Measurements from ENCODE around the gene ZDHHC11B. TPM values are rescaled to one million over a fixed set of nuclear protein-coding genes. Genes with fewer than 3 reads are reported as not detected.
"Not testable (repeated sequence)": the region's sequence is repeated elsewhere in the genome, so short reads cannot be mapped to it uniquely, and the experiment has no call there.

Gene ZDHHC11B
- total and polyA plus RNA-seq, 2 donors: 0.71 to 2.2 TPM

DNA sequence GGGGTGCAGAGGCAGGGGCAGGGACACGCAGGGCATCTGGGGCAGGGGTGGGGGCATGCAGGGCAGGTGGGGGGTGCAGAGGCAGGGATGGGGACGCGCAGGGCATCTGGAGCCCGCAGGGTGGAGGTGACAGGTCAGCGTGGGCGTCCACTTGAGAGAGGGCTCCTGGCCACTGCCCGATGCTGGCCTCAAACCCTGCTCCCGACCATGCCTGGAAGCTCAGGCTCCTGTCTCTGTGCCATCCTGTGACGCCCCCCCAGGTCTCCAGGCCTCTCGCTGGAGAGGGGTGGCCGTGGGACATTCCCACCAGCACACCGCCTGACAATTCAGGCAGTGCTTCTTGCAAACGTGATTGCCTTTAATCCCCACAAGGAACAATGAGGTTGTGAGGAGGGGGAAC, 33.0 kb downstream of the ZDHHC11B start:
- no peak for DNase-seq (ENCODE audit: low read depth in 6 of 9, low spot score in 9 of 9)
- H3K9me3 ChIP-seq (ENCODE audit: control insufficient read depth in 2 of 2, insufficient read depth in 1 of 2, low read length in 1 of 2): no peaks in the 10 kb centered on the region
- no peak overlapping the region for H3K27ac ChIP-seq (ENCODE audit: low read depth in 1 of 2, low read length in 1 of 2)
- no peaks in the 10 kb centered on the region for H3K36me3 ChIP-seq (ENCODE audit: control insufficient read depth in 2 of 2, insufficient read depth in 2 of 2, low read length in 1 of 2)
- H3K4me1 ChIP-seq (ENCODE audit: control insufficient read depth in 2 of 2, insufficient read depth in 2 of 2, low read length in 2 of 2): no peaks in the 10 kb centered on the region
- WGBS: 89% methylated on average over 12 of the region's 13 CpGs
- no peaks in the 10 kb centered on the region for H3K27me3 ChIP-seq (ENCODE audit: control insufficient read depth in 2 of 2, insufficient read depth in 1 of 2, low read length in 1 of 2)
- H3K4me3 ChIP-seq (ENCODE audit: low read length in 2 of 2): no peak overlapping the region

DNA sequence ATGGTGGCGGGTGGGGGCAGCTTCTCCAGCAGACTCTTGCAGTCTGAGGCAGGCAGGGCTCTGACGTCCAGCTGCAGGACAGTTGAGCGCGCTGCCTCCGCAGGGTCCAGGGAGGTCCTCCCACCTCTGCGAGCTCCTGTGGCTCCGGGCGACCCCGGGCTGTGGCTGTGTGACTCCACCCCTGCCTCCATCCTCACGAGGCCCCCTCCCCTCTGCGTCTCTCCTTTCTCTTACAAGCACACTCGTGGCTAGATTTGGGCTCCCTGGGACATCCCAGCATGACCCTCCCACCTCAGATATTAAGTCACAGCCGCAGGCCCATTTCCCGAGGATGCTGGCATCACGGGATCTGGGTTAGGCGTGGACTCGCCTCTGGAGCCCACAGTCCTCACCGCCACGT, 34.3 kb downstream of the ZDHHC11B start:
- H3K4me3 ChIP-seq (ENCODE audit: low read length in 2 of 2); H3K4me1 ChIP-seq (ENCODE audit: control insufficient read depth in 2 of 2, insufficient read depth in 2 of 2, low read length in 2 of 2); H3K27me3 ChIP-seq (ENCODE audit: control insufficient read depth in 2 of 2, insufficient read depth in 1 of 2, low read length in 1 of 2); H3K36me3 ChIP-seq (ENCODE audit: control insufficient read depth in 2 of 2, insufficient read depth in 2 of 2, low read length in 1 of 2); H3K27ac ChIP-seq (ENCODE audit: low read depth in 1 of 2, low read length in 1 of 2); H3K9me3 ChIP-seq (ENCODE audit: control insufficient read depth in 2 of 2, insufficient read depth in 1 of 2, low read length in 1 of 2); DNase-seq (ENCODE audit: low read depth in 6 of 9, low spot score in 9 of 9): not testable (repeated sequence)
- WGBS: 97% methylated on average over 8 of the region's 19 CpGs

DNA sequence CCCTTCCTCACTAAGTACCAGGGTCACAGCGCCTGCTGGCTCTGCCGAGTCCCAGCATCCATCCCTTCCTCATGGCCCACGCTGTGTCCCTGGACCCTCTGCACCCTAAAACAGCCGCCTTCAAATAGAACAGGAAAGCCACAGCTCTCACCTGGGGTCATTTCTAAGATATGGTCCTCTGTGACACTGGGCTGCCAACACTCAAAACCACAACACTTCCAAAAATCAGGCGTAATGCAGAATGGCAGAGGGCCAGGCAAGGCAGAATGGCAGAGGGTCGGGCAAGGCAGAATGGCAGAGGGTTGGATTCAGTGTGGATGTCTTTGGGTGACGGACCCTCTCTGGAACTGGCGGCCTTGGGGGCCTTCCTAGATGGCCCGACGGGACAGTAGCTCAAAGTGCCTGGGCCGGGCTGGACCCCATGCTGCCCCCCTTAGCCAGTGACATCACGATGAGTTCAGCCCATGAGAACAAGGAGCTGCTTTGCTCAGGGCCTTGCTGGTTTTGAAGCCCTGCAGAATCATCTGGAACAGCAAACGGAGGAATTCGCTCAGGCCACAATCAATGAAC, 35.3 kb downstream of the ZDHHC11B start:
- H3K27me3 ChIP-seq (ENCODE audit: control insufficient read depth in 2 of 2, insufficient read depth in 1 of 2, low read length in 1 of 2): no peaks in the 10 kb centered on the region
- H3K36me3 ChIP-seq (ENCODE audit: control insufficient read depth in 2 of 2, insufficient read depth in 2 of 2, low read length in 1 of 2): no peaks in the 10 kb centered on the region
- DNase-seq (ENCODE audit: low read depth in 6 of 9, low spot score in 9 of 9): no peak
- H3K4me3 ChIP-seq (ENCODE audit: low read length in 2 of 2): no peak overlapping the region
- H3K9me3 ChIP-seq (ENCODE audit: control insufficient read depth in 2 of 2, insufficient read depth in 1 of 2, low read length in 1 of 2): no peaks in the 10 kb centered on the region
- H3K27ac ChIP-seq (ENCODE audit: low read depth in 1 of 2, low read length in 1 of 2): no peak overlapping the region
- WGBS: 90% methylated on average over 14 of the region's 14 CpGs
- H3K4me1 ChIP-seq (ENCODE audit: control insufficient read depth in 2 of 2, insufficient read depth in 2 of 2, low read length in 2 of 2): no peaks in the 10 kb centered on the region

DNA sequence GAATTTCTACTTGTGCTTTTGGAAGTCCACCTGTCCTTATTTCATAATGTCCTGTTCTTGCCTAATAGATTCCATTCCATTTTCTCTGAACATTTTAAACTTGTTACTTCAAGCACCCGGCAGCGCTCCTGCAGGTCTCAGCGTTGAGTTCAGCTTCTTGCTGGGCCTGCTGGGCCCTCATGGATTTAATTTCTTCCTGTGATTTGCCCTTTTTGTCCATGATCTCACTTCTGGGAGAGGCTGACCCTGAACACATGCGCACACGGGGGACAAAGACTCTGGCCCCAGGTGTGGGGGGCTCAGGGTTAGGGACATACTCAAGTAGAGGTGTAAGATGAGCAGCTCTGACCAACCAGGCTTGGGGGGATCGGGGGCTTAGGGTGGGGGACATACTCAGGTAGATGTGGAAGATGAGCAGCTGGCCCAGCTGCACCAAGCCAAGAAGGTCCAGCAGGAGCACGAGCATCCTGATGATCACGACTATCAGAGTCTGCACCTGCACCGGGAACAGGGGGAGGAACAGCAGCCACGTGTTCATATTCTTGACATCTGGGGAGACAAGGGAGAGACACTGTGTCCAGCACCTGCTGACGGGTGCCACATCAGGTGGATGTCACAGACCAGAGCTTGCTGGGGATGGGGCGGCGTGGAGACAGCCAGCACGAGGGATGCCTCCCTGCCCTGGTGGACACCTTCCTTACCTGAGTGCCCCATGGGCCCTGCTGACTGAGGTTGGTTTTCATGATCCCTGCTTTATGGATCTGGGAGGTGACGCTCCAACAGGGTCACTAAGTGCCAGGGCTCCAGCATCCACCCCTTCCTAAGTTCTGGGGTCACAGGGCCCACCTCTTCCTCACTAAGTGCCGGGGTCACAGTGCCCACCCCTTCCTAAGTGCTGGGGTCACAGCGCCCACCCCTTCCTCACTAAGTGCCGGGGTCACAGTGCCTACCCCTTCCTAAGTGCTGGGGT, 36.2 kb downstream of the ZDHHC11B start:
- H3K4me1 ChIP-seq (ENCODE audit: control insufficient read depth in 2 of 2, insufficient read depth in 2 of 2, low read length in 2 of 2); H3K4me3 ChIP-seq (ENCODE audit: low read length in 2 of 2); DNase-seq (ENCODE audit: low read depth in 6 of 9, low spot score in 9 of 9); H3K27me3 ChIP-seq (ENCODE audit: control insufficient read depth in 2 of 2, insufficient read depth in 1 of 2, low read length in 1 of 2); H3K36me3 ChIP-seq (ENCODE audit: control insufficient read depth in 2 of 2, insufficient read depth in 2 of 2, low read length in 1 of 2); H3K9me3 ChIP-seq (ENCODE audit: control insufficient read depth in 2 of 2, insufficient read depth in 1 of 2, low read length in 1 of 2); H3K27ac ChIP-seq (ENCODE audit: low read depth in 1 of 2, low read length in 1 of 2): not testable (repeated sequence)
- 84% methylated on average over 17 of the region's 18 CpGs for WGBS

DNA sequence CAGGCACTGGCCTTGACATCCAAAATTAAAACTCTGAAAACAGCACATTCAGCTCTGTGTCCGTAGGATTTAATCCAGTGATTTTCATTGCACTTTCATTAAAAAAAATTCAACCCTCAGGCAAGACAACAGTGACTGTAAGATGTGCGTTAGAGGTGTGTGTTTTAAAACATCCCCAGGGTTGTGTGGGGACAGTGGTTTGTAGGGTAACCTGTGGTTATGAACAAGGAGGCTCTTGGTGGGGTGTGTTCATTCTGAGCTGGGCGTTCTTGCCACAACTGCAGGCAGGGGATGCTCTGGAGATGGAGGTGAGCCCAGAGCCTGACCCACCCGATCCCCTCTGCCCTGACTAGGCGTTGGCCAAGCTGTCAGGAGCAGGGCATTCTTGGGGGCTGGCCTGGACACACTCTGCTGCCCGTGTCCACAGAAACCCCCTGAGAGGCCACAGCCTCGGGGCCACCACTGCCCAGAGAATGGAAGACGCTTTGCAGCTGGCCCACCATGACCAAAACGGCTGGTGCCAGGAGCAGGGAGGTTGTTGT, 37.2 kb downstream of the ZDHHC11B start:
- H3K27ac ChIP-seq (ENCODE audit: low read depth in 1 of 2, low read length in 1 of 2); H3K4me1 ChIP-seq (ENCODE audit: control insufficient read depth in 2 of 2, insufficient read depth in 2 of 2, low read length in 2 of 2); H3K4me3 ChIP-seq (ENCODE audit: low read length in 2 of 2); DNase-seq (ENCODE audit: low read depth in 6 of 9, low spot score in 9 of 9); H3K9me3 ChIP-seq (ENCODE audit: control insufficient read depth in 2 of 2, insufficient read depth in 1 of 2, low read length in 1 of 2); H3K36me3 ChIP-seq (ENCODE audit: control insufficient read depth in 2 of 2, insufficient read depth in 2 of 2, low read length in 1 of 2); H3K27me3 ChIP-seq (ENCODE audit: control insufficient read depth in 2 of 2, insufficient read depth in 1 of 2, low read length in 1 of 2): not testable (repeated sequence)
- WGBS: 94% methylated on average over 5 of the region's 9 CpGs

- no peak overlapping the region for H3K27ac ChIP-seq (ENCODE audit: low read depth in 1 of 2, low read length in 1 of 2)
- H3K27me3 ChIP-seq (ENCODE audit: control insufficient read depth in 2 of 2, insufficient read depth in 1 of 2, low read length in 1 of 2): no peaks in the 10 kb centered on the region
- no peak for DNase-seq (ENCODE audit: low read depth in 6 of 9, low spot score in 9 of 9)
- H3K36me3 ChIP-seq (ENCODE audit: control insufficient read depth in 2 of 2, insufficient read depth in 2 of 2, low read length in 1 of 2): no peaks in the 10 kb centered on the region
- no peaks in the 10 kb centered on the region for H3K9me3 ChIP-seq (ENCODE audit: control insufficient read depth in 2 of 2, insufficient read depth in 1 of 2, low read length in 1 of 2)
- H3K4me3 ChIP-seq (ENCODE audit: low read length in 2 of 2): no peak overlapping the region
- no peaks in the 10 kb centered on the region for H3K4me1 ChIP-seq (ENCODE audit: control insufficient read depth in 2 of 2, insufficient read depth in 2 of 2, low read length in 2 of 2)
- WGBS: 79% methylated on average over 11 of the region's 11 CpGs
These were observed 38.2 kb downstream of the ZDHHC11B start for GRCh38 chr5:746258-746761.

DNA sequence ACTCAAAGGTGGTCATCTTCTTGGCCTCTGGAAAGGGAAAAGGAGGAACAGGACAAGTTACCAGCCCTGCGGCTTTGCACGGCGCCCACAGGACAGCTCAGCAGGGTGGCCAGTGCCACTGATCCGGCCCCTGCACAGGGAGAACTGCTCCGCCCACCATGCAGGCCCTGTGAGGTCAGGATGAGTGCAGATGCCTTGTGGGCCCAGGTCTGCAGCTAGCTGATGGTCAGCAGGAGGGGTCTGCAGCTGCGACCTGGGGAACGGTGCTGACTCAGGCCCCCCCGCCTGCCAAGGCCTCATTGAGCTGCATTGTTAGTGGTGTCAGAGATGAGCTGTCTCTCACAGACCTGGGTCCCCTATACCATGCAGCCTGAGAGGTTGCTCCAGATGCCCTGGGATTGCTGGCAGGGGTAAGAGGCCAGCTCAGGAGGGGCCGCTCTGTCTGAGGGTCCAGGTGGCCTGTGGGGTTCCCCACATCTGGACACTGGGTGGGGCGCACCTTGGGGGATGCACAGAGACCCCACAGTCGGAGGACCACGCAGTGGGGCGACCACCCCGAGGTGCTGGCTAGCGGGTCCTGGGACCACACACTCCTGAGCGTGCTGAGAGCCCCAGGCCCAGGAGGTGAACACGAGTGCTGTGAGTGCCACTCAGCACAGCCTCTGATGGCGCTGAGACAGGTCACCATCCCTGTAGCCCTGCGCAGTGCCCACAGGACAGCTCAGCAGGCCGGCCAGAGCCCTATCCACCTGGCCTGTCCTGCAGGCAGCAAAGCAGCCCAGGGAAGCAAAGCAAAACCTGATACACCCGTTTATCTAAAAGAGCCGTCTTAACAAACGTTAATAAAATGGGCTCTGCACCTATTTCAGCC, 39.0 kb downstream of the ZDHHC11B start:
- H3K27me3 ChIP-seq (ENCODE audit: control insufficient read depth in 2 of 2, insufficient read depth in 1 of 2, low read length in 1 of 2); H3K4me3 ChIP-seq (ENCODE audit: low read length in 2 of 2); H3K36me3 ChIP-seq (ENCODE audit: control insufficient read depth in 2 of 2, insufficient read depth in 2 of 2, low read length in 1 of 2); DNase-seq (ENCODE audit: low read depth in 6 of 9, low spot score in 9 of 9); H3K27ac ChIP-seq (ENCODE audit: low read depth in 1 of 2, low read length in 1 of 2); H3K4me1 ChIP-seq (ENCODE audit: control insufficient read depth in 2 of 2, insufficient read depth in 2 of 2, low read length in 2 of 2); H3K9me3 ChIP-seq (ENCODE audit: control insufficient read depth in 2 of 2, insufficient read depth in 1 of 2, low read length in 1 of 2): not testable (repeated sequence)
- 95% methylated on average over 22 of the region's 23 CpGs for WGBS

GRCh38 chr5:743696-744404, 40.7 kb downstream of the ZDHHC11B start:
- H3K27me3 ChIP-seq (ENCODE audit: control insufficient read depth in 2 of 2, insufficient read depth in 1 of 2, low read length in 1 of 2); H3K27ac ChIP-seq (ENCODE audit: low read depth in 1 of 2, low read length in 1 of 2); DNase-seq (ENCODE audit: low read depth in 6 of 9, low spot score in 9 of 9); H3K9me3 ChIP-seq (ENCODE audit: control insufficient read depth in 2 of 2, insufficient read depth in 1 of 2, low read length in 1 of 2); H3K4me3 ChIP-seq (ENCODE audit: low read length in 2 of 2); H3K4me1 ChIP-seq (ENCODE audit: control insufficient read depth in 2 of 2, insufficient read depth in 2 of 2, low read length in 2 of 2); H3K36me3 ChIP-seq (ENCODE audit: control insufficient read depth in 2 of 2, insufficient read depth in 2 of 2, low read length in 1 of 2): not testable (repeated sequence)
- WGBS: 87% methylated on average over 11 of the region's 11 CpGs
